GM19193 (cell line): Measurements from ENCODE around the gene WDR45B.

Experiments
- POLR2A ChIP-seq: IDR thresholded peaks from 4 replicates; pipeline ENCODE4 v1.6.1; 2011; ENCODE audit not compliant: insufficient read depth, insufficient read length; ENCODE audit errors: extremely low read depth

Gene WDR45B

DNA sequence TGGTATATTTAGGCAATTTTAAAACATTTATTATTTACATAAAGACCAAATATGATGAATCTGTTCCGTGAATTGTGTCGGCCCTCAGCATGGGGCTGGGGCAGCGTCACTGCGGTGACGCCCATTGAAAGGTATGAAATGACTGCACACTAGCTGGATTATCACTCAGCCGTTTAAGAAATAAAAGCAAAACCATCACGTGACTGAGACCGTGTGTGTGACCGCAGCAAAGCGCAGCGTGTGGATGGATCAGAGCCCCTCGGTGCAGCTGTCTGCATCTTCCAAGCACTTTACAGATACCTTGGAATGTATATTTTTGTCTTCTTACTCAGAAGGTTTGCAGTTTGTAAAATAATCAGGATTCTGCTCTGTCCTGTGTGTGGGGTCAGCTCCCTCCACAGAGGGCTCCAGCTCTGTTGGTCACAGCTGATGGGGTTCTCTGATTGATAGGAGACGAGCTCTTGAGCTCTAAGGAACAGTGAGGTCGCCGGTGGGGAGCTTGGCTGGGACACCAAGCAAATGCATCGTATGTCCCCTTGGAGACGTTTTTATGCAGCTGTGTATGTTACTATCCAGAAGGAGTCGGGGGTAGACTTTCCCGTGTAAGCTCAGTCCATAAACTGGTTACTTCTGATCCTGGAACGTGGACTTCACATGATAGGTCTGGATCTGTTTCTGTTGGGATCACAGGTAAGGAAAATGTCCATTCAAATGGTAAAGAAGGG, 45.1 kb downstream of the WDR45B start:
- TF ChIP-seq POLR2A: no peak

DNA sequence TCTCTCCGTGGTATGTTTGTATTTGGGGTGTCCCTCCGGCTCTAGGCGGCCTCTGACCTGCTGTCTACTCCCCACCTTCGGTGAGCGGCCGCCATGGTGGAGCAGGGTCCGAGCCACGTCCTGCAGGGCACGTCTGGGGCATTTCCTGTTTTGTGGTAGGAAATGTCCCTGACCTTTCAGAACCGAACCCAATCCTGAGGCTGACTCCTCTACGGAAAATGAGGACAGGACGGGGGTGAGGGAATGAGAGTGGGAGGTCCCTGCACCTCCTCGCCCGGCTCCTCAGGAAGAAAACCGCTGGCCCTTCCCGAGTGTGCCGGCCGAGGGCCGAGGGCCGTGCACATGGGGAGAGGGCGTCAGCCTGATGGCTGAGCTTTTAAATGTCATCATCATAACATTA, 45.8 kb downstream of the WDR45B start:
- TF ChIP-seq POLR2A: no peak

DNA sequence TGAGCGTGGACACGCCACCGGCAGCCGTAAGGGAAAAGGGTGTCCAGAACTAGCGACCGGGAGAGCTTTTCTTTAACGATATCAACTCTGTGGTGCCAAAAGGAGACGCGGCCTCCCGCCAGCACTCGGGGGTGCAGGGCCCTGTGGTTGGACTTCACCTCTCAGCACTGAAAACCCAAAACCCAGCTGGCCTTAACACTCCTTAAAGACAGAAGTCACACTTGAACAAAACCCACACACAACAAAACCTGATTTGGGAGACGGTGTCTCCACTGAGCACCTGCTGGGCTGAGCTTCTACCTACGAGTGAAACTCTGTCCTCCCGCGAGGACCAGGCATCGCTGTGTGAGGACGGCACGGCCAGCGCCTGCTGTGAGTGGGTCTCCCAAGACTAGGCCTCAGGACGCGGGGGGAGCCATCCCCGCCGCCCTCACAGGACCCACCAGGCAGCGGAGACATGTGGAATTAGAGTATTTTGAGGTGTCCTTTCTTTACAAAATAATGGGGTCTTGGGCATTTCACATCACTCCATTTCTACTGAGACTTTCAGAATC, 46.7 kb downstream of the WDR45B start:
- no peak for TF ChIP-seq POLR2A

DNA sequence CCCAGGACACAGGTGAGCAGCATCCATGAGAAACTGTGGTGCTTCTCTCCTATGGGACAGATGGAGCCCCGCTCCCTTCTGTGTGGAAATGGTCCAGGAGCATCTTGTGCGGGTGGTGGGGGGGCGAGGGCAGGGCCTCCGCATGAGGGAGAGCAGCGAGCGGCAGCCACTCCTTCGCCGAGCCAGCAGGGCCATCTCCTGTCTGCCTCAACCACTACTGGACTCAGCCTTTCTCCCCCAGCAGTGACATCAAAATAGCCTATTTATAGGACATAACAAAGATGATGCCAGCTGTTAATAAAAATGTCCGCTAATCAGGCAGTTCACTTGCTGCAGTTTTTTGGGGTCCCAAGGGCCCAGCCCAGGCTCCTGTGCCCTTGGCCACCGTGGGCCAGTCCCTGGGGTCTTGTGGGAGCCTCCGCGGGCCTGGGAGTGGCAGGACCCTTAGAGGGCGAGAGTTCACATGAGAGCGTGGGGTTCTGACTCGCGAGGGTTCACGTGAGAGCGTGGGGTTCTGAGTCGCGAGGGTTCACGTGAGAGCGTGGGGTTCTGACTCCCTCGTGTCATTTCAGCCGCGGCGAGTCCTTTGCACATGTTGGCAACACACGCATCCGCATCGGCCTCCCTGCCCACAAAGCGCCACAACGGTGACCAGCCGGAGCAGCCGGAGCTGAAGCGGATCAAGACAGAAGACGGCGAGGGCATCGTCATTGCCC, 47.4 kb downstream of the WDR45B start:
- TF ChIP-seq POLR2A: no peak

DNA sequence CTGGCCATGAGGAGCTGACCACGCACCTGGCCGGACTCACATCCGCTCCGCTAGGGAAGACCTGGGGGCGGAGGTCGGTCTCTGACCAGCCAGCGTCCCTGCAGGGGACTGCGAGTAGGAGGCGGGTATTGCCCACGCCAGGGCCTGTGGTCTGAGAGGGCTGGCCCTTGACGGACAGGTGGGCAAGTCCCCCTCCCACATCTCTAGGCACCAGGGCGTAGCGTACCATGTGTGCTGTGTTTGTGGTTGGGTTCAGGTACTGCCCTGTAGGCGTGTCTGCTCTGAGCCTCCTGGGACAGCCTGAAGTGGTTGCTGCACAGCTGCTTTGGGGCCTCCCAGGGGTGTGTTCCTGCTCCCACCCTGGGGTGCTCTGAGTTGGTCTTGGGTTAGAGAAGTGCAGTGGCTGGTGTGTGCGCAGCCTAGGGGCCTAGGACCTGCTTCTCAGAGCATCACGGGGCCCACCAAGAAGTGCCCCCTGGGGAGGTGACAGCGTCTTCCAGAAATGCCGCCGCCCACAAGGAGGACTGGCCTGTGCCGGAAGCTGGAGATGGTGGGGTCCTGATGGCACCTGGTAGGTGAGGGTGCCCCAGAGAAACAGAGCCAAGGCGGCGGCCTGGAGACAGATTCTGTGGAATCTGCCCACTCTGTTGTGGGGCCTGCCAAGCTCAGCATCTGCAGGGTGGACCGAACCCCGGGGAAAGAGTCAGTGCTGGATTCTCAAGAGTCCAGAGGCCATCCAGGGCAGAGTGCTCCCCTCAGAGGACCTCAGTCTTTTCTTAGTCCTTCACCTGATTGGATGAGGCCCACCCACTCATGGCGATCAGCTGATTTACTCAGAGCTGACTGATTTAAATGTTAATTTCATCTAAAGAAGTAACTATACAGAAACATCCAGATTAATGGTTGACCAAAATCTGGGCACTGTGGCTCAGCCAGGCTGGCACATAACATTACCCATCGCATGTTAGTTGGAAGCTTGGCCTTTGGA, 48.3 kb downstream of the WDR45B start:
- TF ChIP-seq POLR2A: no peak

DNA sequence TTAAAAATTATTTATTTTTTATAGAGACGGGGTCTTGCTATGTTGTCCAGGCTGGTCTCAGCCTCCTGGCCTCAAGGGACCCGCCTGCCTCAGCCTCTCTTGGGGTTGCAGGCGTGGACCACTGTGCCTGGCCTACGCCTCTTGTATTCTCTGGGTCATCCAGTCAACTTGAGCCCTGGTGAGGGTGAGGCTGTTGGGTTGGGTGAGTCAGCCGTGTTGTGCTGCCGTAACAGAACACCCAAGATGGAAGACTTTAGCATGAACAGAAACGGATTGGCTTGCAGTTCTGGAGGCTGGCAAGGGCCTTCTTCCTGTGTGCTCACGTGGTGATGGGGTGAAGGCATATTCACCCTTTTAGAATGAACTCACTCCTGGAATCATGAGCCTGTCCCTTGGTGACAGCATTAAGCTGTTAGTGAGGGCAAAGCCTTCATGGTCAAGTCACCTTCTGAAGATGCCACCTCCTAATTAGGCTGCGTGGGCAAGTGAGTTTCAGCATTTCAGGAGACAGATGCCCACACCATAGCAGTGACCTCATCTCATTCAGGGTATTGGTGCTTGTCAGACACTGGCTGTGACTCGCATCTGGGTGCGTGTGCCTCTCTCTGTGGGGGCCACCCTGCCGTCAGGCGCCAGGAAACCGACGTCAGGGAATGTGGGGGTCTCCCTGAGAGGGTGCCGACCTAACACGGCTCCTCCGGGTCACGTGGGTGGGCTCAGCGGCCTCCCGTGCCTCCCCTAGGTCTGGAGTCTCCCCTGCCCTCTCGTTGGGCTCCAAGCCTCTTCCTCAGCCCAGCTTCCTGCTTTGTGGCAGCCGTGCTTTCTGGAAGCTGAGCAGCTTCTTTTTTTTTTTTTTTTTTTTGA, 49.8 kb downstream of the WDR45B start:
- no peak for TF ChIP-seq POLR2A

DNA sequence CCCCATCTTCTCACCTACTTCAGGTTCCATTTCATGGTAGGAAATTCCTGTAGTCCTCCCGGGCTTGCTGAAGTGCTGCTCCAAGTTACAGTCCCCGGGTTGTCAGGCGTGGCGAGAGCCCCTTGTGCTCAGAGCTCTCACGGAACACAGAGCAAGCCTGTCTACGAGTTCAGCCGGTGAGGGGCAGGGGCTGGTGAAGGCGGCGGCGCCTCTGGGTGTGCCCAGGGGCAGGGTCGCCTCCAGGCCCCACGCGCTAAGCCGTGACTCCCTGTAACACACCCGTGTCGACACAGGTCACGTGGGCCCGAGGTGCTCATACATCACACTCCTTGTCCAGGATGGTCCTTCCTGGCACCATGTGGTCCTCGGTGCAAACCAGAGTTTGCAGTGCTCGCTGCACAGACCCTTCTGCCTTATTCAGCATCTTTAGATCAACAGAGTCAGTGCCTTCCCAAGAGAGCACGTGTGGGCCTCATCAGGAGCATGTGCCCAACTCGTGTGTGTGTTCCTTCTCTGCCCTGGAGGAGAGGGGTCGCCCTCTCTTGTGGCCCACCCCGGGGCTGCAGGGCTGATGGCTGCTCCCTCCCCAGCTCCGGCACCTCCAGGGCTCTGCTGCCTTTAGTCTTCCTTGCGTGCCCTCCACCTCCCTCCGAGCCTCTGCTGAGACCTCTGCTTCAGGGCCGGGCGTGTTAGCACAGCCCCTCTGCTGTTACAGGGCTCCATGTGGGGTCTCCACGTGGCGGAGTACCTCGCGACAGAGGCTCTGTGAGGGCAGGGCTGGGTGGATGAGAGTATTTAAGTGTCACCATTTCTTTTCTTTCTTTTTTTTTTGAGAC, 51.2 kb downstream of the WDR45B start:
- no peak for TF ChIP-seq POLR2A

DNA sequence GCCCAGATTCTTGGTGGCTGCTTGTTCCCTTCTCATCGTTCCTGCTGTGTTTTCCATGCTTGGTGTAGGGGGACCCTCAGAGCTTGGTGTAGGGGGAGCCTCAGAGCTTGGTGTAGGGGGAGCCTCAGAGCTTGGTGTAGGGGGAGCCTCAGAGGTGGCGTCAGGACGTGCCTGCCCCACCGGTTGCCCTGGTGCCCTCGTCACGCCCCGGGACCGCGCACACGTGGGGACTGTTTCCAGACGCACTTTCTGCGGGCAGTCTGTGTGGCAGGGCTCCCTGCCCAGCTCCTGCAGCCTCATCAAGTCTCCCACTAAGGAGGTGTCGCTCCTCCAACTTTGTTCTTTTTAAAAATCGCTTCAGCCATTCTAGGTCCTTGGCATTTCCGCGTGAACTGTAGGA, 51.9 kb downstream of the WDR45B start:
- no peak for TF ChIP-seq POLR2A

DNA sequence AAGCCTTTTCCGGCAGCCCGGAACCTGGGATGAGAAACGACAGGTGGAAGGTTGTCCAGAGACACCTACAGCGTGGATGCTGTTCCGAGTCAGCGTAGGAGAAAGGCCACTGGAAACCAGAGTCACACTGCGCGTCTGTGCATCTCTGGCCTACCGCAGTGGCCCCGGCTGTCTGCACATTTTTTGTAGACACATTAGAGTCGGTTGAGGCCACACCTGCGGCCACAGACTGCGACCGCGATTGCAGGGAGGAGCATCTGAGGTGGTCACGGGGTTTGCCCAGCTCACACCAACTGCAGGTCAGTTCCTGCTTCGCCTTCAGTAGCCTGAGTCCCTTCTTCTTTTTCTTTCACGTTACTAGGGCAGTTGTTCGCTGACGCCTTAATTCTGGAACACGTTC, 52.4 kb downstream of the WDR45B start:
- no peak for TF ChIP-seq POLR2A

DNA sequence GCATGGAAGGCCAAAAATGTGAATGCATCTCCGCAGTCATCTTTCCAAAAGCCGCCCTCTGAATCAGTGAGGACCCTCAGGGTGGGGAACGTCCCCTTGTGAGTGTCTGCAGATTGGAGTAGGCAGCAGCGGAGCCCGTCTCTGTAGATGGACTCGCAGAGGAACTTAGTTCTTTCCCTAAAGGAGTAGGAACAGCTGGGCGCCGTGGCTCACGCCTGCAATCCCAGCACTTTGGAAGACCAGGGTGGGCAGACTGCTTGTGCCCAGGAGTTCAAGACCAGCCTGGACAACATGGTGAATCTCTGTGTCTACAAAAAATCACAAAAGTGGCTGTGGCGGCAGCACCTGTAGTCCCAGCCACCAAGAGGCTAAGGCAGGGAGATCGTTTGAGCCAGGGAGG, 53.7 kb downstream of the WDR45B start:
- no peak for TF ChIP-seq POLR2A

DNA sequence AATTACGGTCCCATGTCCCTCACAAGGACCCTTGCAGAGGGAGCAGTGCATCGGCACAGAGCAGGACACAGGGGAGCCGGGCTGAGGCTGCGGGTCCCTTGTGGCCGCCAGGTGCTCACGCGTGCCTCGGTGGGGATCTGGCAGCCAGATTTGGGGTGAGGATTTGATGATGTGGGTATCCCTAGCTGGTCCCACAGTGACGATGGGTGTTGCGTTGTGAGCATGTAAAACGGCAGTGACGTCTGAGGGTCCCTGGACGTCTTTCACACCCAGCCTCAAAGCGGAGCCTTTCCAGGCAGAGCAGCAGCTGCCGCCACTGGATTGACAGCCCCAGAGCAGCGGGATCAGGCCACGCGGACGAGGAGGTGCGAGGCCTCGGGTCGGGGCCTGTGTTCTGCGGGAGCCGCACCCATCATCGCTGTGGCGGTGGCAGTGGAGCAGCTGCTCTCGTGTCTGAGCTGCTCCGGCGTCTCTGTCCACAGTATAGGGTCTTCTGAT, 54.6 kb downstream of the WDR45B start:
- no peak for TF ChIP-seq POLR2A

DNA sequence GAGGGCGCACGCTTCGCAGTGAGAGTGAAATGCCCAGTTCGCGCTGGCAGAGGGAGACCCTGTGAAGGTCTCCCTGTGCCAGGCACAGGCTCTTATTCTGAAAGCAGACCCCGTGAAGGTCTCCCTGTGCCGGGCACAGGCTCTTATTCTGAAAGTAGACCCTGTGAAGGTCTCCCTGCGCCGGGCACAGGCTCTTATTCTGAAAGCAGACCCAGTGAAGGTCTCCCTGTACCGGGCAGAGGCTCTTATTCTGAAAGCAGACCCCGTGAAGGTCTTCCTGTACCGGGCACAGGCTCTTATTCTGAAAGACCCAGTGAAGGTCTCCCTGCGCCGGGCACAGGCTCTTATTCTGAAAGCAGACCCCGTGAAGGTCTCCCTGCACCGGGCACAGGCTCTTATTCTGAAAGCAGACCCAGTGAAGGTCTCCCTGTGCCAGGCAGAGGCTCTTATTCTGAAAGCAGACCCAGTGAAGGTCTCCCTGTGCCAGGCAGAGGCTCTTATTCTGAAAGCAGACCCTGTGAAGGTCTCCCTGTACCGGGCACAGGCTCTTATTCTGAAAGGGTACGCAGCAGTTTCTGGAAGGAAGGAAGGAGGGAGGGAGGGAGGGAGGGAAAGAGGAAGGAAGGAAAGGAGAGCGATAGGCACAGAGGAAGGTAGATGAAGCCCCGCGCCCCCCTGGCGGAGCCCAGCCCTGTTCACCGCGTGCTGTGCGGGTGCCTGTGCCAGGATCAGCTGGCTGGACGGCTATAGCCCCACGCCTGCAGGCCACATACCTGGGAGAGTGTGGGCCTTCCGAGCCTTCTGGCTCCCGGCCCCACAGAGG, 55.3 kb downstream of the WDR45B start:
- no peak for TF ChIP-seq POLR2A
